ENCODE results near the gene MED9. TPM values are rescaled to one million over a fixed set of nuclear protein-coding genes. Genes with fewer than 3 reads are reported as not detected.
A peak's percentile ranks its signal among the peaks of the same experiment; 100 is the strongest.

The MED9 gene
- total RNA-seq, 1 experiment from 2014 or later: 28.3 TPM

- H3K4me1 ChIP-seq (ENCODE audit: insufficient read depth, low read length): peaks cover 21% of the 10 kb centered on the region
- no peaks in the 10 kb centered on the region for H3K79me2 ChIP-seq (ENCODE audit: low read length)
- peak overlapping the region; percentile 34; the same call in 1 of the 2 replicates for H3K9ac ChIP-seq (ENCODE audit: low read length)
- H3K4me2 ChIP-seq (ENCODE audit: low read length): peak overlapping the region; percentile 70
- H3K27me3 ChIP-seq (ENCODE audit: low read length): no peaks in the 10 kb centered on the region
- H4K20me1 ChIP-seq (ENCODE audit: low read length): no peaks in the 10 kb centered on the region
- peak overlapping the region; percentile 8; the same call in 1 of the 2 replicates for H3K4me3 ChIP-seq (ENCODE audit: low read length)
- ATAC-seq (peak; percentile 90), DNase-seq (peak; percentile 81)
- no peaks in the 10 kb centered on the region for H3F3A ChIP-seq (ENCODE audit: low read length, unreplicated experiment)
- BruUV-seq (replicated peaks): no TSS peak
- ChIA-PET CTCF (interaction anchor here (0.6 kb wide), 1 partner anchor 37 kb away, joined by 7 read pairs; no protein-coding TSS in a partner anchor), POLR2A (ENCODE audit: unreplicated experiment) (no interaction called here)
- H3K9me3 ChIP-seq (ENCODE audit: low read length): no peaks in the 10 kb centered on the region
- TF ChIP-seq CTCF (conservative IDR thresholded peaks at IDR 0.05; ENCODE audit: low read depth, low read length) (peak; percentile 41; the same call in 1 of the 2 replicates), EZH2phosphoT487 (IDR thresholded peaks at IDR 0.05; ENCODE audit: borderline replicate concordance, low read length) (no peak)
- H3K9me2 ChIP-seq (replicated peaks; ENCODE audit: low read length): no peaks in the 10 kb centered on the region
- intact Hi-C loops (cut with micrococcal nuclease): loop anchor here (1.0 kb wide), 1 partner anchor 37 kb away; no protein-coding TSS in a partner anchor
- H3K36me3 ChIP-seq (ENCODE audit: low read depth, low read length): no peaks in the 10 kb centered on the region
- H2AFZ ChIP-seq (ENCODE audit: low read length): peak overlapping the region; percentile 36; the same call in 1 of the 2 replicates
- H3K27ac ChIP-seq (ENCODE audit: low read length): peak overlapping the region; percentile 70
These were observed 41.5 kb upstream of the MED9 start for GRCh38 chr17:17435323-17435722.

- Histone ChIP-seq H3F3A (ENCODE audit: low read length, unreplicated experiment) (no peaks in the 10 kb centered on the region), H3K27ac (ENCODE audit: low read length) (no peak overlapping the region), H3K4me3 (ENCODE audit: low read length) (no peak overlapping the region), H4K20me1 (ENCODE audit: low read length) (no peaks in the 10 kb centered on the region), H2AFZ (ENCODE audit: low read length) (no peak overlapping the region), H3K9me2 (replicated peaks; ENCODE audit: low read length) (no peaks in the 10 kb centered on the region), H3K79me2 (ENCODE audit: low read length) (no peaks in the 10 kb centered on the region), H3K4me2 (ENCODE audit: low read length) (no peak overlapping the region), H3K4me1 (ENCODE audit: insufficient read depth, low read length) (peaks cover 21% of the 10 kb centered on the region), H3K9ac (ENCODE audit: low read length) (no peak overlapping the region), H3K27me3 (ENCODE audit: low read length) (no peaks in the 10 kb centered on the region), H3K36me3 (ENCODE audit: low read depth, low read length) (no peaks in the 10 kb centered on the region), H3K9me3 (ENCODE audit: low read length) (no peaks in the 10 kb centered on the region)
- TF ChIP-seq CTCF (conservative IDR thresholded peaks at IDR 0.05; ENCODE audit: low read depth, low read length): no peak
- TF ChIP-seq EZH2phosphoT487 (IDR thresholded peaks at IDR 0.05; ENCODE audit: borderline replicate concordance, low read length): no peak
- no peak for TF ChIP-seq EZH2 (IDR thresholded peaks at IDR 0.05; ENCODE audit: low read length, unreplicated experiment)
- no peak for ATAC-seq
- intact Hi-C loops (cut with micrococcal nuclease): no loop called here
- no peak for DNase-seq
- CTCF ChIA-PET: no interaction called here
- no TSS peak for BruUV-seq (replicated peaks)
- POLR2A ChIA-PET (ENCODE audit: unreplicated experiment): no interaction called here
These were observed 39.3 kb upstream of the MED9 start for GRCh38 chr17:17437461-17437860.

GRCh38 chr17:17437893-17438292 is 38.9 kb upstream of the MED9 start:
- Histone ChIP-seq H3K27ac (ENCODE audit: low read length) (no peak overlapping the region), H3K9ac (ENCODE audit: low read length) (no peak overlapping the region), H3F3A (ENCODE audit: low read length, unreplicated experiment) (no peaks in the 10 kb centered on the region), H3K4me2 (ENCODE audit: low read length) (no peak overlapping the region), H3K4me1 (ENCODE audit: insufficient read depth, low read length) (peaks cover 21% of the 10 kb centered on the region), H3K79me2 (ENCODE audit: low read length) (no peaks in the 10 kb centered on the region), H4K20me1 (ENCODE audit: low read length) (no peaks in the 10 kb centered on the region), H2AFZ (ENCODE audit: low read length) (no peak overlapping the region), H3K4me3 (ENCODE audit: low read length) (no peak overlapping the region), H3K9me3 (ENCODE audit: low read length) (no peaks in the 10 kb centered on the region), H3K9me2 (replicated peaks; ENCODE audit: low read length) (no peaks in the 10 kb centered on the region), H3K27me3 (ENCODE audit: low read length) (no peaks in the 10 kb centered on the region), H3K36me3 (ENCODE audit: low read depth, low read length) (no peaks in the 10 kb centered on the region)
- ATAC-seq: no peak
- intact Hi-C loops (cut with micrococcal nuclease): no loop called here
- CTCF ChIA-PET: no interaction called here
- DNase-seq: no peak
- no TSS peak for BruUV-seq (replicated peaks)
- POLR2A ChIA-PET (ENCODE audit: unreplicated experiment): no interaction called here
- TF ChIP-seq EZH2 (IDR thresholded peaks at IDR 0.05; ENCODE audit: low read length, unreplicated experiment) (no peak), EZH2phosphoT487 (IDR thresholded peaks at IDR 0.05; ENCODE audit: borderline replicate concordance, low read length) (no peak), CTCF (conservative IDR thresholded peaks at IDR 0.05; ENCODE audit: low read depth, low read length) (no peak)

Data from PC-3 (cell line).